Iris pigment epithelial cell (primary cell): ENCODE measurements around the gene SLC8A3.
A peak's percentile ranks its signal among the peaks of the same experiment; 100 is the strongest.

Experiments
- DNase-seq: peaks from one replicate; pipeline ENCODE4 v3.0.0-alpha.2; 2011; ENCODE audit warnings: low read depth

Gene SLC8A3

DNA sequence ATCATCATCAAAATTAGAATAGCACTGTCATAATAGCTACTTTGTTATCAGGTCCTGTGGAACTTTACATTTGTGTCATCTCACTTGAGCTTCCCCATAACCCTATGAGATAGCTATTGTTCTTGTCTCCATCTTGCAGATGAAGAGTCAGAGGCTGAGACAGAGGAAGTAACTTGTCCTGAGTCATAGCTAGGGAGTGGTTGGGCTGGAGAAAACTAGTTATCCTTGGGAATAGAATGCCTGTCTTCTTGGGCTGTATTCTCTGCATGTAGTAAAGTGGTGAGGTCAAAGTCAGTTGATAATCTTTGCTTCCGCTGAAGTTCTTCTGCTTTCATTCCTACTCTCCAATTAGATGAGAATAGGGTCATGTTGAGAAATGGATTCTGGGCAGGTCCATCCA, 192.5 kb downstream of the SLC8A3 start:
- peak; percentile 81 for DNase-seq
